Ovary (tissue), 3 donors: ENCODE results near the gene METTL3.

Source experiments
- CTCF ChIP-seq, 3 donors: fragments of 450-650 bp in 2 of 3; fragments of 200-600 bp in 1 of 3; IDR thresholded peaks; one replicate each; pipeline versions ENCODE4 v1.5.1 to v1.8.0; 2016 to 2022; ENCODE audit warnings: antibody characterized with exemption in 3 of 3, mild to moderate bottlenecking in 1 of 3
- EP300 ChIP-seq: sonication (generic); formaldehyde crosslinking; IDR thresholded peaks from one replicate; pipeline ENCODE4 v1.6.1; 2017; ENCODE audit warnings: antibody characterized with exemption
- donor health status: DM: no; HTN: no; CAD: no.

- TF ChIP-seq CTCF (IDR thresholded peaks at IDR 0.05): no peak
- no peak for TF ChIP-seq EP300
Measured at GRCh38 chr14:21525571-21525961, 14.4 kb upstream of the METTL3 start.
